B cell (primary cell): ENCODE data around the gene PYHIN1. TPM values are rescaled to one million over a fixed set of nuclear protein-coding genes. Genes with fewer than 3 reads are reported as not detected.

Experiments used
- ATAC-seq: fragments of 200-7000 bp; cut with Tn5 transposase; one replicate; pipeline ENCODE4 v1.10.0; 2021; ENCODE audit warnings: low read depth, mild to moderate bottlenecking, moderate number of reproducible peaks, moderate library complexity
- CTCF ChIA-PET: fragments of 350-600 bp; sonication (Branson Sonifier 250); formaldehyde crosslinking; loops from one replicate; lab custom pipeline; 2021; ENCODE audit warnings: antibody characterized with exemption, inconsistent platforms; lab: Charles Lee
- POLR2A ChIA-PET: fragments of 350-600 bp; sonication (Branson Sonifier 250); formaldehyde crosslinking; loops from one replicate; lab custom pipeline; 2021; ENCODE audit warnings: antibody characterized with exemption; lab: Charles Lee
- DNase-seq: peaks from one replicate; pipeline ENCODE4 v3.0.0; 2013
- H2AFZ ChIP-seq: 2 replicates; pipeline ENCODE4 v1.6.1; 2012; ENCODE audit warnings: mild to moderate bottlenecking, low read depth, low read length; ENCODE audit not compliant: insufficient read depth, poor library complexity, severe bottlenecking
- H3K27ac ChIP-seq, 2 donors: 1 replicate in 1 of 2; 2 replicates in 1 of 2; pipeline ENCODE4 v1.5.1; 2012 to 2013; ENCODE audit warnings: low read length in 2 of 2, mild to moderate bottlenecking in 2 of 2, moderate library complexity in 1 of 2
- H3K27me3 ChIP-seq, 4 experiments: fragments of 200-600 bp in 1 of 4; sonication (generic) in 1 of 4; replicated peaks in 1 of 4; 1 replicate in 2 of 4; 2 replicates in 2 of 4; pipeline versions ENCODE4 v1.6.1 to v1.7.0; 2013 to 2016; ENCODE audit warnings: low read length in 3 of 4, mild to moderate bottlenecking in 2 of 4, mixed read lengths in 1 of 4, moderate library complexity in 1 of 4; ENCODE audit not compliant: insufficient read depth in 4 of 4, control insufficient read depth in 3 of 4; ENCODE audit errors: control extremely low read depth in 1 of 4
- H3K36me3 ChIP-seq, 2 experiments: replicated peaks in 1 of 2; 1 replicate in 1 of 2; 2 replicates in 1 of 2; pipeline versions ENCODE4 v1.6.1 to v1.7.1; 2013; ENCODE audit warnings: low read length in 1 of 2; ENCODE audit not compliant: insufficient read depth in 2 of 2, control insufficient read depth in 1 of 2; ENCODE audit errors: control extremely low read depth in 1 of 2, extremely low read depth in 1 of 2
- H3K4me1 ChIP-seq, 2 donors: fragments of 200-600 bp in 1 of 2; sonication (generic) in 1 of 2; 1 replicate in 1 of 2; 2 replicates in 1 of 2; pipeline versions ENCODE4 v1.5.1 to v1.6.1; 2013 to 2017; ENCODE audit warnings: low read length in 2 of 2; ENCODE audit not compliant: control insufficient read depth in 2 of 2, insufficient read depth in 2 of 2
- H3K4me2 ChIP-seq: replicated peaks from 2 replicates; pipeline ENCODE3; 2012; ENCODE audit warnings: mild to moderate bottlenecking, low read depth, low read length; ENCODE audit not compliant: poor library complexity, severe bottlenecking
- H3K4me3 ChIP-seq, 5 experiments: fragments of 200-600 bp in 1 of 5; sonication (generic) in 1 of 5; 1 replicate in 3 of 5; 2 replicates in 2 of 5; pipeline versions ENCODE4 v1.5.1 to v1.7.0; 2011 to 2016; ENCODE audit warnings: low read length in 4 of 5, mild to moderate bottlenecking in 4 of 5, low read depth in 2 of 5, control low read depth in 1 of 5, moderate library complexity in 1 of 5; ENCODE audit not compliant: insufficient read depth in 1 of 5; ENCODE audit errors: control extremely low read depth in 1 of 5, extremely low read depth in 1 of 5
- H3K79me2 ChIP-seq: fragments of 200-600 bp; sonication (generic); one replicate; pipeline ENCODE4 v1.6.0; 2016; ENCODE audit warnings: low read length; ENCODE audit not compliant: control insufficient read depth, insufficient read depth
- H3K9ac ChIP-seq: fragments of 200-600 bp; sonication (generic); 2 replicates; pipeline ENCODE4 v1.6.1; 2017; ENCODE audit warnings: mild to moderate bottlenecking, low read length, moderate library complexity
- H3K9me3 ChIP-seq, 3 donors: one replicate each; pipeline versions ENCODE4 v1.6.1 to v1.7.1; 2013; ENCODE audit warnings: low read length in 2 of 3; ENCODE audit not compliant: control insufficient read depth in 2 of 3, insufficient read depth in 1 of 3; ENCODE audit errors: control extremely low read depth in 1 of 3
- H4K20me1 ChIP-seq: 2 replicates; pipeline ENCODE4 v1.6.0; 2012; ENCODE audit warnings: mild to moderate bottlenecking, low read length; ENCODE audit not compliant: insufficient read depth, control insufficient read depth, poor library complexity, severe bottlenecking
- H3K27ac Mint-ChIP-seq: one replicate; pipeline ENCODE4 v1.8.0; 2021; ENCODE audit warnings: mixed read lengths
- H3K27me3 Mint-ChIP-seq: one replicate; pipeline ENCODE4 v1.8.0; 2021; ENCODE audit warnings: mixed read lengths
- H3K4me1 Mint-ChIP-seq: one replicate; pipeline ENCODE4 v1.8.0; 2021; ENCODE audit warnings: mixed read lengths
- H3K4me3 Mint-ChIP-seq: one replicate; pipeline ENCODE4 v1.8.0; 2021; ENCODE audit warnings: mixed read lengths
- H3K9me3 Mint-ChIP-seq: one replicate; pipeline ENCODE4 v1.8.0; 2022; ENCODE audit warnings: mixed read lengths; ENCODE audit not compliant: insufficient read depth
- EZH2 ChIP-seq: IDR thresholded peaks from 2 replicates; pipeline ENCODE4 v1.6.1; 2012; ENCODE audit warnings: borderline replicate concordance, low read depth, mild to moderate bottlenecking, moderate library complexity, low read length; ENCODE audit not compliant: insufficient read depth, poor library complexity, severe bottlenecking
- WGBS: methylation state at CpG from one replicate; pipeline ENCODE4 v1.1.5; 2013; ENCODE audit warnings: missing lambda C conversion rate; ENCODE audit not compliant: insufficient coverage; 5-methylcytosine and 5-hydroxymethylcytosine counted together
- intact Hi-C: fragments of 100-400 bp; cut with micrococcal nuclease; formaldehyde crosslinking; loops from one replicate; pipeline ENCODE4 v1.10.0; 2022
- polyA plus RNA-seq: library from polyadenylated mRNA; depleted of rRNA; stranded (reverse); fragments of >200 nt; gene quantifications from 2 replicates; pipeline ENCODE4 v1.2.3, GENCODE V29; 2012
- total RNA-seq, 2 donors: library from RNA; stranded (reverse); fragments of 120-200 nt in 1 of 2; gene quantifications; 1 replicate in 1 of 2; 2 replicates in 1 of 2; pipeline versions ENCODE4 v1.2.3 to v1.2.4, GENCODE V29; 2013 to 2022
- TF ChIP-seq, protein P1 (sequence below): fragments of 200-600 bp; IDR thresholded peaks from one replicate; pipeline ENCODE4 v1.8.0; 2022; ENCODE audit warnings: antibody characterized with exemption, mild to moderate bottlenecking

The PYHIN1 gene
- total and polyA plus RNA-seq, 2 donors (not counting 1 experiment from before 2014, with no cell fraction given) = 8.6 to 13.9 TPM

DNA sequence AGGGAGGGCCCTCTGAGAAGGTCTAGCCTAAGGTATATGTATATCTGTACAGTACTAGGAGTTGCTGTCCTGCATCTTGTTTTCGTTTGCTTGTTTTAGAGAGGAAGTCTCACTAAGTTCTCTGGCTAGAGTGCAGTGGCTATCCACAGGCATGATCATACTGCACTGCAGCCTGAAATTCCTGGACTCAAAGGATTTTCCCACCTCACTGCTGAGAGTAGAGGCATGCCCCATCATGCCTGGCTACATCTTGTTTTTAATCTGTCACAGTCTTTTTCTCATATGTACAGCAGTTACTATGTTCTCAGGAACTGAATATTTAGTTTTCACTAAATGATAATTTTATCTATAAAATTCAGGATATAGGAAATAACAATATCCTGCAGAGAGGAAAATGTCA is 15.3 kb upstream of the PYHIN1 start:
- Mint-ChIP-seq H3K9me3 (peaks cover 18% of the 10 kb centered on the region), H3K27me3 (peaks cover 6% of the 10 kb centered on the region)

DNA sequence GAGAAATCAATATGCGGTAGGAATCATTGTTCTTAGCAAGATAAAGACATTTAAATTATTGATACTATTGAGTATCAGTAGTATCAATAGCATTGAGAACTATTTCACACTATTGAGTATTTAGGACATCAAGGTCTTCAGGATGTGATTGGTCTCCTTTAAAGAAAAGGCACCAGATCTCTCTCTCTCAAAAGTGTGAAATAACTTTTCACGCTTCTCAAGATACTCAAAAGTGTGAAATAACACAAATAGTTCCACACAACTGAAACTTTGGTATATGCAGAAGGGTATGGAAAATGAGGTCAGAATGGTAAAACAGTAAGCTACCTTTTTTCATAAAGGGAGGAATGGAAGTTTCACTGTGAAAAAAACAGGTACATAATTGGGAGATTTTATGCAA is 6.7 kb upstream of the PYHIN1 start:
- Histone ChIP-seq H3K4me1 (no peaks in the 10 kb centered on the region), H4K20me1 (no peaks in the 10 kb centered on the region), H3K27ac (no peak overlapping the region), H3K36me3 (no peaks in the 10 kb centered on the region), H3K79me2 (no peaks in the 10 kb centered on the region), H3K27me3 (no peaks in the 10 kb centered on the region), H2AFZ (no peak overlapping the region), H3K4me2 (no peak overlapping the region), H3K9me3 (peaks cover 8 to 21% (median 14%) of the 10 kb centered on the region in 3 donors), H3K9ac (no peak overlapping the region), H3K4me3 (no peak overlapping the region)
- no peak for DNase-seq
- Mint-ChIP-seq H3K4me1 (peaks cover under 1% of the 10 kb centered on the region), H3K27ac (no peak overlapping the region), H3K9me3 (peaks cover 3% of the 10 kb centered on the region), H3K27me3 (peaks cover 6% of the 10 kb centered on the region), H3K4me3 (no peak overlapping the region)
- no peak for TF ChIP-seq EZH2
- TF ChIP-seq, protein P1, sequence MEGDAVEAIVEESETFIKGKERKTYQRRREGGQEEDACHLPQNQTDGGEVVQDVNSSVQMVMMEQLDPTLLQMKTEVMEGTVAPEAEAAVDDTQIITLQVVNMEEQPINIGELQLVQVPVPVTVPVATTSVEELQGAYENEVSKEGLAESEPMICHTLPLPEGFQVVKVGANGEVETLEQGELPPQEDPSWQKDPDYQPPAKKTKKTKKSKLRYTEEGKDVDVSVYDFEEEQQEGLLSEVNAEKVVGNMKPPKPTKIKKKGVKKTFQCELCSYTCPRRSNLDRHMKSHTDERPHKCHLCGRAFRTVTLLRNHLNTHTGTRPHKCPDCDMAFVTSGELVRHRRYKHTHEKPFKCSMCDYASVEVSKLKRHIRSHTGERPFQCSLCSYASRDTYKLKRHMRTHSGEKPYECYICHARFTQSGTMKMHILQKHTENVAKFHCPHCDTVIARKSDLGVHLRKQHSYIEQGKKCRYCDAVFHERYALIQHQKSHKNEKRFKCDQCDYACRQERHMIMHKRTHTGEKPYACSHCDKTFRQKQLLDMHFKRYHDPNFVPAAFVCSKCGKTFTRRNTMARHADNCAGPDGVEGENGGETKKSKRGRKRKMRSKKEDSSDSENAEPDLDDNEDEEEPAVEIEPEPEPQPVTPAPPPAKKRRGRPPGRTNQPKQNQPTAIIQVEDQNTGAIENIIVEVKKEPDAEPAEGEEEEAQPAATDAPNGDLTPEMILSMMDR = no peak
- WGBS = no CpG with 5 or more reads among the region's 2 CpGs
- CTCF ChIA-PET = no interaction called here
- POLR2A ChIA-PET = no interaction called here
- ATAC-seq = no peak
- intact Hi-C loops = no loop called here

More for the DNA sequence above, 15.3 kb upstream of the PYHIN1 start:
- no peak overlapping the region for H3K4me2 ChIP-seq
- ChIA-PET CTCF (no interaction called here), POLR2A (no interaction called here)
- H3K79me2 ChIP-seq = no peaks in the 10 kb centered on the region
- no peak overlapping the region for H3K4me3 ChIP-seq
- H2AFZ ChIP-seq = no peak overlapping the region
- intact Hi-C loops = no loop called here
- H3K27me3 ChIP-seq = no peaks in the 10 kb centered on the region
- Mint-ChIP-seq H3K4me3 (no peak overlapping the region), H3K27ac (no peak overlapping the region), H3K4me1 (no peaks in the 10 kb centered on the region)
- no peaks in the 10 kb centered on the region for H3K36me3 ChIP-seq
- no peak overlapping the region for H3K27ac ChIP-seq
- DNase-seq (no peak), ATAC-seq (no peak)
- no peak overlapping the region for H3K9ac ChIP-seq
- WGBS = no CpG with 5 or more reads among the region's 1 CpG
- no peaks in the 10 kb centered on the region for H3K4me1 ChIP-seq
- TF ChIP-seq EZH2 = no peak
- TF ChIP-seq, protein P1 = no peak
- peaks cover 10 to 36% (median 16%) of the 10 kb centered on the region in 3 donors for H3K9me3 ChIP-seq
- no peaks in the 10 kb centered on the region for H4K20me1 ChIP-seq
